DOHH2 (cell line): Measurements from ENCODE around the gene RPS6KA2.

Experiments used
- H3F3A ChIP-seq: fragments of 200-600 bp; sonication (generic), shearing (Covaris generic); 2 replicates; pipeline ENCODE4 v1.6.0; 2016; ENCODE audit warnings: antibody characterized with exemption, mild to moderate bottlenecking; ENCODE audit not compliant: control insufficient read depth, insufficient read depth
- H3K27ac ChIP-seq: fragments of 200-600 bp; sonication (generic); 2 replicates; pipeline ENCODE4 v1.5.1; 2014; ENCODE audit warnings: low read depth, mild to moderate bottlenecking, low read length, moderate library complexity
- H3K27me3 ChIP-seq: fragments of 200-600 bp; sonication (generic); 2 replicates; pipeline ENCODE4 v1.6.1; 2014; ENCODE audit warnings: mild to moderate bottlenecking, low read length, mixed read lengths; ENCODE audit not compliant: control insufficient read depth
- H3K36me3 ChIP-seq: fragments of 200-600 bp; sonication (generic); 2 replicates; pipeline ENCODE4 v1.6.1; 2014; ENCODE audit warnings: mild to moderate bottlenecking, low read length, moderate library complexity, mixed read lengths; ENCODE audit not compliant: control insufficient read depth
- H3K4me1 ChIP-seq: fragments of 200-600 bp; sonication (generic); 2 replicates; pipeline ENCODE4 v1.6.1; 2014; ENCODE audit warnings: mild to moderate bottlenecking, low read length, mixed read lengths; ENCODE audit not compliant: control insufficient read depth
- H3K4me2 ChIP-seq: fragments of 200-600 bp; sonication (generic); 2 replicates; pipeline ENCODE4 v1.6.0; 2014; ENCODE audit warnings: mild to moderate bottlenecking, low read length, moderate library complexity
- H3K4me3 ChIP-seq: fragments of 200-600 bp; sonication (generic); 2 replicates; pipeline ENCODE4 v1.5.1; 2014; ENCODE audit warnings: mild to moderate bottlenecking, low read length, mixed read lengths
- H3K79me2 ChIP-seq: fragments of 200-600 bp; sonication (generic); 2 replicates; pipeline ENCODE4 v1.6.1; 2014; ENCODE audit warnings: mild to moderate bottlenecking, low read length, mixed read lengths; ENCODE audit not compliant: control insufficient read depth
- H3K9me2 ChIP-seq: fragments of 200-600 bp; sonication (generic); replicated peaks from 2 replicates; pipeline ENCODE4 v1.6.1; 2014; ENCODE audit warnings: mild to moderate bottlenecking, low read length, mixed read lengths; ENCODE audit not compliant: control insufficient read depth
- H3K9me3 ChIP-seq: fragments of 200-600 bp; sonication (generic); 2 replicates; pipeline ENCODE4 v1.6.1; 2014; ENCODE audit warnings: antibody characterized with exemption, low read length, mixed read lengths; ENCODE audit not compliant: control insufficient read depth, insufficient read depth
- H4K20me1 ChIP-seq: fragments of 200-600 bp; sonication (generic); 2 replicates; pipeline ENCODE4 v1.6.0; 2014; ENCODE audit warnings: low read depth, mild to moderate bottlenecking, antibody characterized with exemption, low read length, moderate library complexity; ENCODE audit not compliant: control insufficient read depth, insufficient read depth
- EZH2phosphoT487 ChIP-seq: fragments of 200-600 bp; sonication (generic); IDR thresholded peaks from 2 replicates; pipeline ENCODE4 v1.6.1; 2017; ENCODE audit warnings: borderline replicate concordance, mild to moderate bottlenecking, antibody characterized with exemption, low read length, moderate library complexity, mixed read lengths
- TF ChIP-seq, protein P1 (sequence below): fragments of 200-600 bp; sonication (generic); IDR thresholded peaks from one replicate; pipeline ENCODE4 v1.5.1; 2014; ENCODE audit warnings: antibody characterized with exemption, mild to moderate bottlenecking, low read depth, low read length; ENCODE audit not compliant: poor library complexity, severe bottlenecking

RPS6KA2 gene

DNA sequence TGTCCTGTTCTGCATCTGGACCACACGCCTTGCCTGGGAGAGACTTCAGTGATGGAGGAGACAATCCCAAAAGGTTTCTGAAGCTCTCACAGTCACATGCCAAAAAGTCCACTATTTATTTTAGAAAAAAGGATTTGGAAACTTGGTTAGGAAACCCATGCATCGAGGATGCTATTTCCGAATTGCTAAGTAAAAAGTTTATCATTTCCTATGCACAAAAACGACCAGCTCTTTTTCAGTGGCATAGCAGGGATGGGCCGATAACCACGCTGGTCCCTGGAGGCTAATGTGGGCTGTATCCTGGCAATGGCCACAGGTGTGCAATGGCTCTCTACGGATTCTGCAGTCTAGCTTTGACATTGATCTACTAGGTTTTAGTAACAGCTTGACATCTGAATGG lies 74.5 kb downstream of the RPS6KA2 start:
- Histone ChIP-seq H4K20me1 (no peaks in the 10 kb centered on the region), H3K27ac (no peak overlapping the region), H3K4me2 (no peak overlapping the region), H3K36me3 (no peaks in the 10 kb centered on the region), H3K4me3 (no peak overlapping the region), H3K9me3 (no peaks in the 10 kb centered on the region), H3K27me3 (peaks cover 10% of the 10 kb centered on the region; the same call in 1 of the 2 replicates), H3K9me2 (no peaks in the 10 kb centered on the region), H3K4me1 (no peaks in the 10 kb centered on the region), H3F3A (no peaks in the 10 kb centered on the region), H3K79me2 (no peaks in the 10 kb centered on the region)
- no peak for TF ChIP-seq EZH2phosphoT487

DNA sequence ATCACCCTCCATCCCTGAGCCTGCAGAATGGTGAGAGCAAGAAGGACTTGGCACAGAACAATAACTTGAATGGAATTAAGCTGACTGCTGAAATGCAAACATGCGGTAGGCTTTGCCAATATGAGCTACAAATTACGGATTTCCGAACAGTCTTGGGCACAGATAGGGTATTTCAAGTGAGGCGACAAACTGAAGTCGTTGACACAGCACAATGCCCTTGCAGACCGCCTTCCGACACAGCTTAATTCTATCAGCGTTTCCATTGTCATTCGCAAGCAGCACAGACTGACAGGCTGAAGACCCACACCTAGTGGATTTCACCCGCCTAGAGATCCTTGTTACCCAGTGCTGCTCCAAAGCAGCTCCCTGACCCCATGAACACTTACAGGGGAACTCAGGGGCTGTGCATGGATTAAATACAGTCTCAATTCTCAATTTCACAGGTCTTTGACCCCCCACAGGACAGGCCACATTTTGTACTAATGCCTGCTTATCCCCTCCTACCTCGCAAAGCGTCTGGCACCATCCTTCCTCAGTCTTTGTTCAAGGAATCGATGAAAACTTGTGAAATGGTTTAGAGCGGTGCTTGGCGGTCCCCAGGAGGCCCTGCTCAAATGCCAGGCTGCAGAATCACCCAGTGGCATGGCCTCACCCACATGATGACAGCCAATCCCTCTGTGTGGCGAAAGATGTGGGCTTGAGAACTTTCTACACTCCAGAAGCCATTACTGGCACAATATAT lies 75.1 kb downstream of the RPS6KA2 start:
- no peak overlapping the region for H3K4me2 ChIP-seq
- no peak overlapping the region for H3K4me3 ChIP-seq
- no peak overlapping the region for H3K27ac ChIP-seq

DNA sequence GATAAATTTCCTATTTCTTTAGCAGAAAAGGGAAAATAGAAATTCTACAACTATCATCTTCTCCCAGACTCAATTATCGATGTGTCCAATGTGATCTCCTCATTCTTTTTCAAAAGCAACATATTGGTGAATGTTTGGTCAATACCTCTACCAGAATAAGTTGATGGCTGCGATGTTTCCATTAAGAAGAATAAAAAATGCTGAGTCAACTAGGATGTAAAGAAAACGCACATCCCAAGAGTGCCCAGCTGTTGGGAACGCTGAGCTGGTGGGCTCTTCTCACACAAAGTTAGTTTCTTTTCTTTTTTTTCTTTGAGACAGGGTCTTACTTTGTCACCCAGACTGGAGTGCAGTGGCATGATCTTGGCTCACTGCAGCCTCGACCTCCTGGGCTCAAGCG lies 80.4 kb downstream of the RPS6KA2 start:
- TF ChIP-seq EZH2phosphoT487, result no peak
- TF ChIP-seq, protein P1, sequence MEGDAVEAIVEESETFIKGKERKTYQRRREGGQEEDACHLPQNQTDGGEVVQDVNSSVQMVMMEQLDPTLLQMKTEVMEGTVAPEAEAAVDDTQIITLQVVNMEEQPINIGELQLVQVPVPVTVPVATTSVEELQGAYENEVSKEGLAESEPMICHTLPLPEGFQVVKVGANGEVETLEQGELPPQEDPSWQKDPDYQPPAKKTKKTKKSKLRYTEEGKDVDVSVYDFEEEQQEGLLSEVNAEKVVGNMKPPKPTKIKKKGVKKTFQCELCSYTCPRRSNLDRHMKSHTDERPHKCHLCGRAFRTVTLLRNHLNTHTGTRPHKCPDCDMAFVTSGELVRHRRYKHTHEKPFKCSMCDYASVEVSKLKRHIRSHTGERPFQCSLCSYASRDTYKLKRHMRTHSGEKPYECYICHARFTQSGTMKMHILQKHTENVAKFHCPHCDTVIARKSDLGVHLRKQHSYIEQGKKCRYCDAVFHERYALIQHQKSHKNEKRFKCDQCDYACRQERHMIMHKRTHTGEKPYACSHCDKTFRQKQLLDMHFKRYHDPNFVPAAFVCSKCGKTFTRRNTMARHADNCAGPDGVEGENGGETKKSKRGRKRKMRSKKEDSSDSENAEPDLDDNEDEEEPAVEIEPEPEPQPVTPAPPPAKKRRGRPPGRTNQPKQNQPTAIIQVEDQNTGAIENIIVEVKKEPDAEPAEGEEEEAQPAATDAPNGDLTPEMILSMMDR, result no peak
- no peaks in the 10 kb centered on the region for H3K36me3 ChIP-seq
- no peaks in the 10 kb centered on the region for H3K4me1 ChIP-seq
- H4K20me1 ChIP-seq, result no peaks in the 10 kb centered on the region
- H3K4me3 ChIP-seq, result no peak overlapping the region
- H3K27me3 ChIP-seq, result peaks cover 7% of the 10 kb centered on the region; the same call in 1 of the 2 replicates
- no peaks in the 10 kb centered on the region for H3K9me3 ChIP-seq
- no peaks in the 10 kb centered on the region for H3F3A ChIP-seq
- H3K27ac ChIP-seq, result no peak overlapping the region
- no peak overlapping the region for H3K4me2 ChIP-seq
- no peaks in the 10 kb centered on the region for H3K79me2 ChIP-seq
- no peaks in the 10 kb centered on the region for H3K9me2 ChIP-seq

More for the DNA sequence above, 75.1 kb downstream of the RPS6KA2 start:
- Histone ChIP-seq H3F3A (no peaks in the 10 kb centered on the region), H3K4me1 (no peaks in the 10 kb centered on the region), H3K79me2 (no peaks in the 10 kb centered on the region), H3K36me3 (no peaks in the 10 kb centered on the region), H3K9me3 (no peaks in the 10 kb centered on the region), H3K9me2 (no peaks in the 10 kb centered on the region), H3K27me3 (peaks cover 10% of the 10 kb centered on the region; the same call in 1 of the 2 replicates), H4K20me1 (no peaks in the 10 kb centered on the region)
- no peak for TF ChIP-seq EZH2phosphoT487
- TF ChIP-seq, protein P1, result no peak
